ENCODE measurements around the gene FAM237B. TPM values are rescaled to one million over a fixed set of nuclear protein-coding genes. Genes with fewer than 3 reads are reported as not detected.
A peak's percentile ranks its signal among the peaks of the same experiment; 100 is the strongest.

FAM237B gene
- total RNA-seq, 4 donors from 2014 or later: not detected

- Histone ChIP-seq H3K9me3 (no peaks in the 10 kb centered on the region), H3K4me1 (peaks cover 0 to 10% (median 4%) of the 10 kb centered on the region in 4 donors), H3K36me3 (no peaks in the 10 kb centered on the region), H3K4me3 (no peak overlapping the region), H3K27ac (no peak overlapping the region), H3K27me3 (no peaks in the 10 kb centered on the region)
- no peak for DNase-seq
- intact Hi-C loops (cut with DNase I; ENCODE audit: low total_unique reads) (no loop called here), in situ Hi-C loops (cut with MboI; ENCODE audit: low pct_ligation_motif_present in 1 of 4, low pct_unique_long_range_greater_than_20kb in 1 of 4, low sequenced_read_pairs in 3 of 4) (loop anchor here in 3 of 4 donors (25.0 kb wide), 1 partner anchor 109 kb away; the partner anchor contains the start of gene STEAP1 (in 3 of the 3))
- no peak for TF ChIP-seq CTCF (IDR thresholded peaks at IDR 0.05)
- TF ChIP-seq POLR2A (IDR thresholded peaks at IDR 0.05): no peak
- TF ChIP-seq EP300 (IDR thresholded peaks at IDR 0.05; ENCODE audit: low read depth): no peak
- 61 to 90% methylated on average over 2 of the region's 2 CpGs for WGBS, 2 donors (ENCODE audit: low coverage in 1 of 2)
Measured at GRCh38 chr7:90271753-90272152, 49.4 kb downstream of the FAM237B start.

- in situ Hi-C loops (cut with MboI; ENCODE audit: low pct_ligation_motif_present in 1 of 4, low pct_unique_long_range_greater_than_20kb in 1 of 4, low sequenced_read_pairs in 3 of 4): loop anchor here in 3 of 4 donors (25.0 kb wide), 1 partner anchor 108 kb away; the partner anchor contains the start of gene STEAP1 (in 3 of the 3)
Measured at GRCh38 chr7:90270431-90271178, 50.5 kb downstream of the FAM237B start.

GRCh38 chr7:90269163-90269562 lies 51.9 kb downstream of the FAM237B start:
- in situ Hi-C loops (cut with MboI; ENCODE audit: low pct_ligation_motif_present in 1 of 4, low pct_unique_long_range_greater_than_20kb in 1 of 4, low sequenced_read_pairs in 3 of 4) (loop anchor here (10.0 to 25.0 kb wide), 2 partner anchors 104 to 107 kb away; partner anchors contain the start of gene STEAP1 (in 3 of the 4)), intact Hi-C loops (cut with DNase I; ENCODE audit: low total_unique reads) (no loop called here)
- H3K27ac ChIP-seq: no peak overlapping the region
- WGBS, 2 donors (ENCODE audit: low coverage in 1 of 2): 43 to 50% methylated on average over 1 of the region's 1 CpG
- DNase-seq: no peak
- no peaks in the 10 kb centered on the region for H3K36me3 ChIP-seq
- TF ChIP-seq CTCF (IDR thresholded peaks at IDR 0.05) (no peak), POLR2AphosphoS5 (IDR thresholded peaks at IDR 0.05) (no peak), EP300 (IDR thresholded peaks at IDR 0.05; ENCODE audit: low read depth) (no peak), POLR2A (IDR thresholded peaks at IDR 0.05) (no peak)
- no peaks in the 10 kb centered on the region for H3K27me3 ChIP-seq
- H3K4me3 ChIP-seq: no peak overlapping the region
- peaks cover 0 to 5% (median 2%) of the 10 kb centered on the region in 4 donors for H3K4me1 ChIP-seq
- no peaks in the 10 kb centered on the region for H3K9me3 ChIP-seq

More at GRCh38 chr7:90270431-90271178, 50.5 kb downstream of the FAM237B start:
- Histone ChIP-seq H3K4me3 (no peak overlapping the region), H3K9me3 (no peaks in the 10 kb centered on the region), H3K27ac (no peak overlapping the region), H3K4me1 (peaks cover 0 to 5% (median 2%) of the 10 kb centered on the region in 4 donors), H3K36me3 (no peaks in the 10 kb centered on the region), H3K27me3 (no peaks in the 10 kb centered on the region)
- no peak for TF ChIP-seq POLR2A (IDR thresholded peaks at IDR 0.05)
- TF ChIP-seq EP300 (IDR thresholded peaks at IDR 0.05; ENCODE audit: low read depth): no peak
- TF ChIP-seq CTCF (IDR thresholded peaks at IDR 0.05): no peak
- intact Hi-C loops (cut with DNase I; ENCODE audit: low total_unique reads): no loop called here
- 93 to 96% methylated on average over 2 of the region's 2 CpGs for WGBS, 2 donors (ENCODE audit: low coverage in 1 of 2)
- DNase-seq: no peak

GRCh38 chr7:90267263-90267858 lies 53.7 kb downstream of the FAM237B start:
- DNase-seq: no peak
- intact Hi-C loops (cut with DNase I; ENCODE audit: low total_unique reads): no loop called here

More at GRCh38 chr7:90267263-90267858, 53.7 kb downstream of the FAM237B start:
- H3K4me1 ChIP-seq: peaks cover 0 to 5% (median 2%) of the 10 kb centered on the region in 4 donors
- H3K9me3 ChIP-seq: no peaks in the 10 kb centered on the region
- H3K4me3 ChIP-seq: no peak overlapping the region
- H3K36me3 ChIP-seq: no peaks in the 10 kb centered on the region
- TF ChIP-seq POLR2A (IDR thresholded peaks at IDR 0.05): no peak
- TF ChIP-seq EP300 (IDR thresholded peaks at IDR 0.05; ENCODE audit: low read depth): no peak
- no peak for TF ChIP-seq CTCF (IDR thresholded peaks at IDR 0.05)
- no peak for TF ChIP-seq POLR2AphosphoS5 (IDR thresholded peaks at IDR 0.05)
- H3K27ac ChIP-seq: peak overlapping the region in 1 of 4 donors; percentile 8
- in situ Hi-C loops (cut with MboI; ENCODE audit: low pct_ligation_motif_present in 1 of 4, low pct_unique_long_range_greater_than_20kb in 1 of 4, low sequenced_read_pairs in 3 of 4): loop anchor here (10.0 to 25.0 kb wide), 2 partner anchors 103 to 105 kb away; partner anchors contain the start of gene STEAP1 (in 3 of the 4)
- WGBS, 2 donors (ENCODE audit: low coverage in 1 of 2): 57 to 83% methylated on average over 1 to 5 of the region's 5 CpGs
- H3K27me3 ChIP-seq: no peaks in the 10 kb centered on the region
